Astrocyte of the spinal cord (primary cell): ENCODE results near the gene RALGPS1.

Experiments used
- DNase-seq: peaks from one replicate; pipeline ENCODE4 v3.0.0; 2011; ENCODE audit warnings: low read depth, low spot score
- H3K4me3 ChIP-seq: 2 replicates; pipeline ENCODE4 v1.5.1; 2011; ENCODE audit warnings: low read depth, mild to moderate bottlenecking, low read length, moderate library complexity
- CTCF ChIP-seq: IDR thresholded peaks from 2 replicates; pipeline ENCODE4 v1.5.1; 2012; ENCODE audit warnings: low read depth, mild to moderate bottlenecking, low read length, inconsistent platforms
- in situ Hi-C: cut with HindIII; loops from 2 replicates; pipeline ENCODE4 v1.10.0; 2017; ENCODE audit warnings: low sequenced_read_pairs

The RALGPS1 gene

GRCh38 chr9:127130661-127131538 lies 216.3 kb downstream of the RALGPS1 start:
- H3K4me3 ChIP-seq: no peak overlapping the region
- TF ChIP-seq CTCF: no peak
- peak; percentile 94 for DNase-seq
- in situ Hi-C loops: no loop called here

- no peak for TF ChIP-seq CTCF
- in situ Hi-C loops: no loop called here
- DNase-seq: peak; percentile 69
- no peak overlapping the region for H3K4me3 ChIP-seq
These were observed 217.3 kb downstream of the RALGPS1 start for GRCh38 chr9:127131871-127132270.

GRCh38 chr9:127132375-127132774 lies 217.8 kb downstream of the RALGPS1 start:
- DNase-seq: no peak
- in situ Hi-C loops: no loop called here
- H3K4me3 ChIP-seq: no peak overlapping the region

GRCh38 chr9:127132921-127133647 lies 218.5 kb downstream of the RALGPS1 start:
- DNase-seq: peak; percentile 58
- no peak overlapping the region for H3K4me3 ChIP-seq
- TF ChIP-seq CTCF: no peak
- in situ Hi-C loops: no loop called here

More at GRCh38 chr9:127132375-127132774, 217.8 kb downstream of the RALGPS1 start:
- no peak for TF ChIP-seq CTCF

- TF ChIP-seq CTCF: no peak
- DNase-seq: peak; percentile 87
- no peak overlapping the region for H3K4me3 ChIP-seq
- in situ Hi-C loops: no loop called here
These were observed 219.2 kb downstream of the RALGPS1 start for GRCh38 chr9:127133739-127134167.

- H3K4me3 ChIP-seq: no peak overlapping the region
- DNase-seq: no peak
- in situ Hi-C loops: no loop called here
- TF ChIP-seq CTCF: no peak
These were observed 220.6 kb downstream of the RALGPS1 start for GRCh38 chr9:127135056-127135745.
